Bronchial epithelial cell (primary cell): Measurements from ENCODE around the gene AGBL4. TPM values are rescaled to one million over a fixed set of nuclear protein-coding genes. Genes with fewer than 3 reads are reported as not detected.
A peak's percentile ranks its signal among the peaks of the same experiment; 100 is the strongest.

Experiments used
- DNase-seq: peaks from one replicate; pipeline ENCODE4 v3.0.0-alpha.2; 2010; ENCODE audit warnings: low read depth
- FAIRE-seq: peaks from 2 replicates; lab custom pipeline; 2011; peaks lifted over from hg19 to GRCh38; lab: Jason Lieb, UNC
- H3K27me3 ChIP-seq: 2 replicates; pipeline ENCODE4 v1.5.1; 2011; ENCODE audit warnings: low read length; ENCODE audit not compliant: control insufficient read depth, insufficient read depth
- H3K36me3 ChIP-seq: 2 replicates; pipeline ENCODE4 v1.5.1; 2011; ENCODE audit warnings: low read length; ENCODE audit not compliant: control insufficient read depth, insufficient read depth
- H3K4me3 ChIP-seq: 2 replicates; pipeline ENCODE4 v1.5.1; 2011; ENCODE audit warnings: mild to moderate bottlenecking, low read depth, low read length, control low read depth
- total RNA-seq: library from RNA; depleted of rRNA; stranded (reverse); fragments of >200 nt; gene quantifications from 2 replicates; pipeline ENCODE4 v1.2.1, GENCODE V29; 2014
- TF ChIP-seq, protein P1 (sequence below): IDR thresholded peaks from 2 replicates; pipeline ENCODE4 v1.5.1; 2011; ENCODE audit warnings: mild to moderate bottlenecking, moderate library complexity, low read length, control low read depth, inconsistent platforms; ENCODE audit not compliant: insufficient read depth, severe bottlenecking

AGBL4 gene
- total RNA-seq, 1 donor from 2014 or later = not detected

- Histone ChIP-seq H3K27me3 (no peaks in the 10 kb centered on the region), H3K36me3 (no peaks in the 10 kb centered on the region), H3K4me3 (no peak overlapping the region)
- no peak for FAIRE-seq
- DNase-seq = no peak
- TF ChIP-seq, protein P1, sequence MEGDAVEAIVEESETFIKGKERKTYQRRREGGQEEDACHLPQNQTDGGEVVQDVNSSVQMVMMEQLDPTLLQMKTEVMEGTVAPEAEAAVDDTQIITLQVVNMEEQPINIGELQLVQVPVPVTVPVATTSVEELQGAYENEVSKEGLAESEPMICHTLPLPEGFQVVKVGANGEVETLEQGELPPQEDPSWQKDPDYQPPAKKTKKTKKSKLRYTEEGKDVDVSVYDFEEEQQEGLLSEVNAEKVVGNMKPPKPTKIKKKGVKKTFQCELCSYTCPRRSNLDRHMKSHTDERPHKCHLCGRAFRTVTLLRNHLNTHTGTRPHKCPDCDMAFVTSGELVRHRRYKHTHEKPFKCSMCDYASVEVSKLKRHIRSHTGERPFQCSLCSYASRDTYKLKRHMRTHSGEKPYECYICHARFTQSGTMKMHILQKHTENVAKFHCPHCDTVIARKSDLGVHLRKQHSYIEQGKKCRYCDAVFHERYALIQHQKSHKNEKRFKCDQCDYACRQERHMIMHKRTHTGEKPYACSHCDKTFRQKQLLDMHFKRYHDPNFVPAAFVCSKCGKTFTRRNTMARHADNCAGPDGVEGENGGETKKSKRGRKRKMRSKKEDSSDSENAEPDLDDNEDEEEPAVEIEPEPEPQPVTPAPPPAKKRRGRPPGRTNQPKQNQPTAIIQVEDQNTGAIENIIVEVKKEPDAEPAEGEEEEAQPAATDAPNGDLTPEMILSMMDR = no peak
Measured at GRCh38 chr1:48978413-48978812, 1045.3 kb downstream of the AGBL4 start.

- TF ChIP-seq, protein P1 = no peak
- H3K4me3 ChIP-seq = no peak overlapping the region
- no peaks in the 10 kb centered on the region for H3K27me3 ChIP-seq
- DNase-seq (no peak), FAIRE-seq (no peak)
- no peaks in the 10 kb centered on the region for H3K36me3 ChIP-seq
Measured at GRCh38 chr1:48977273-48977672, 1046.5 kb downstream of the AGBL4 start.

- TF ChIP-seq, protein P1 = no peak
- H3K36me3 ChIP-seq = no peaks in the 10 kb centered on the region
- FAIRE-seq (no peak), DNase-seq (no peak)
- H3K4me3 ChIP-seq = no peak overlapping the region
- H3K27me3 ChIP-seq = no peaks in the 10 kb centered on the region
Measured at GRCh38 chr1:48969971-48970370, 1053.8 kb downstream of the AGBL4 start.

DNA sequence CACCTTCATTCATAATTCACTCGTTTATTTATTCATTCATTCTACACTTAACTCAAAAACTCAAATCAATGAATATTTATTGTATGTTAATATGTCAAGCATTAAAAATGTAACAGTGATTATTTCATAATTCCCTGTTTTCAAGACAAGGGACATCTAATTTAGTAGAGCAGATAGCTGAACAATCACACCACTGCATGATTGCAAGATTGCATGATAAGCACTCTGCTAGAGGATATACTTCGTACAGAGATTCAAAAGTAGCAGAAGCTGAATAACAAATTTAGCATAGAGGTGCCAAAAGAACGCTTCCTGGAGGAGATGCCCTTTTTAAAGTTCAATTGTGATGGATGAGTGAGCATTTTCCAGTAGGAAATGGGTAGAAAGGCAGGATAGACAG, 1056.4 kb downstream of the AGBL4 start:
- TF ChIP-seq, protein P1 = no peak
- H3K27me3 ChIP-seq = no peaks in the 10 kb centered on the region
- H3K36me3 ChIP-seq = no peaks in the 10 kb centered on the region
- no peak overlapping the region for H3K4me3 ChIP-seq
- FAIRE-seq (no peak), DNase-seq (no peak)

- peak; percentile 35 for DNase-seq
- FAIRE-seq = no peak
- TF ChIP-seq, protein P1 = no peak
- H3K36me3 ChIP-seq = no peaks in the 10 kb centered on the region
- H3K4me3 ChIP-seq = no peak overlapping the region
- H3K27me3 ChIP-seq = no peaks in the 10 kb centered on the region
Measured at GRCh38 chr1:48966583-48966982, 1057.2 kb downstream of the AGBL4 start.

GRCh38 chr1:48960320-48960719, 1063.4 kb downstream of the AGBL4 start:
- DNase-seq (no peak), FAIRE-seq (no peak)
- no peaks in the 10 kb centered on the region for H3K36me3 ChIP-seq
- no peaks in the 10 kb centered on the region for H3K27me3 ChIP-seq
- TF ChIP-seq, protein P1 = no peak
- no peak overlapping the region for H3K4me3 ChIP-seq
